ENCODE results near the gene RECK.
"Not testable (repeated sequence)": the region's sequence is repeated elsewhere in the genome, so short reads cannot be mapped to it uniquely, and the experiment has no call there.

The RECK gene

GRCh38 chr9:36158917-36159316, 122.2 kb downstream of the RECK start:
- no peak for DNase-seq (ENCODE audit: low read depth)

- DNase-seq (ENCODE audit: low read depth): not testable (repeated sequence)
These were observed 122.8 kb downstream of the RECK start for GRCh38 chr9:36159509-36159908.

GRCh38 chr9:36160126-36160525, 123.4 kb downstream of the RECK start:
- DNase-seq (ENCODE audit: low read depth): not testable (repeated sequence)

GRCh38 chr9:36161187-36161586, 124.5 kb downstream of the RECK start:
- no peak for DNase-seq (ENCODE audit: low read depth)

- DNase-seq (ENCODE audit: low read depth): no peak
These were observed 125.6 kb downstream of the RECK start for GRCh38 chr9:36162211-36162738.

GRCh38 chr9:36163049-36163785, 126.5 kb downstream of the RECK start:
- DNase-seq (ENCODE audit: low read depth): no peak

- DNase-seq (ENCODE audit: low read depth): no peak
These were observed 127.1 kb downstream of the RECK start for GRCh38 chr9:36163786-36164170.

- no peak for DNase-seq (ENCODE audit: low read depth)
These were observed 127.7 kb downstream of the RECK start for GRCh38 chr9:36164372-36164771.

GRCh38 chr9:36164989-36165388, 128.3 kb downstream of the RECK start:
- no peak for DNase-seq (ENCODE audit: low read depth)

- DNase-seq (ENCODE audit: low read depth): no peak
These were observed 129.1 kb downstream of the RECK start for GRCh38 chr9:36165826-36166167.

- DNase-seq (ENCODE audit: low read depth): peak; percentile 79
These were observed 129.6 kb downstream of the RECK start for GRCh38 chr9:36166168-36166927.

- DNase-seq (ENCODE audit: low read depth): no peak
These were observed 132.5 kb downstream of the RECK start, which contains the start of gene CCIN for GRCh38 chr9:36169166-36169565. Gene CCIN, plus strand, starts transcription at chr9:36169388. Its CDS starts 115 bp downstream, at chr9:36169503.

GRCh38 chr9:36169708-36170107, 133.0 kb downstream of the RECK start:
- DNase-seq (ENCODE audit: low read depth): no peak

- DNase-seq (ENCODE audit: low read depth): no peak
These were observed 133.8 kb downstream of the RECK start for GRCh38 chr9:36170531-36170930.

GRCh38 chr9:36173861-36174260, 137.1 kb downstream of the RECK start:
- no peak for DNase-seq (ENCODE audit: low read depth)
